A673 (cell line): Measurements from ENCODE around the gene ATG4B.

Experiments used
- CTCF ChIP-seq: fragments of 300-800, 200-600 bp; sonication (generic); conservative IDR thresholded peaks from 2 replicates; pipeline ENCODE4 v1.5.1; 2017; ENCODE audit warnings: low read depth, mild to moderate bottlenecking, antibody characterized with exemption, low read length, moderate library complexity, mixed read lengths
- EZH2 ChIP-seq: fragments of 200-600 bp; sonication (generic); IDR thresholded peaks from 2 replicates; pipeline ENCODE4 v1.6.1; 2017; ENCODE audit warnings: borderline replicate concordance, low read depth, mild to moderate bottlenecking, mixed read lengths, antibody characterized with exemption, low read length; ENCODE audit not compliant: poor library complexity, severe bottlenecking

GRCh38 chr2:241657786-241658254, 20.3 kb downstream of the ATG4B start:
- no peak for TF ChIP-seq CTCF
- no peak for TF ChIP-seq EZH2
